GM12873 (cell line): ENCODE results near the gene EFNA4.

Source experiments
- CTCF ChIP-seq: IDR thresholded peaks from 2 replicates; pipeline ENCODE4 v1.5.1; 2012; ENCODE audit warnings: low read depth, mild to moderate bottlenecking, moderate library complexity, low read length, control low read depth; ENCODE audit not compliant: insufficient read depth; ENCODE audit errors: missing control alignments

Gene EFNA4

GRCh38 chr1:155078469-155079209 is 15.1 kb downstream of the EFNA4 start, which contains the start of gene EFNA3:
EFNA3 (plus strand) TSS chr1:155078837; CDS start chr1:155078942, 105 bp downstream.
- no peak for TF ChIP-seq CTCF

GRCh38 chr1:155079210-155079486 is 15.6 kb downstream of the EFNA4 start:
- no peak for TF ChIP-seq CTCF

GRCh38 chr1:155079487-155080311 is 16.2 kb downstream of the EFNA4 start:
- TF ChIP-seq CTCF, result no peak

DNA sequence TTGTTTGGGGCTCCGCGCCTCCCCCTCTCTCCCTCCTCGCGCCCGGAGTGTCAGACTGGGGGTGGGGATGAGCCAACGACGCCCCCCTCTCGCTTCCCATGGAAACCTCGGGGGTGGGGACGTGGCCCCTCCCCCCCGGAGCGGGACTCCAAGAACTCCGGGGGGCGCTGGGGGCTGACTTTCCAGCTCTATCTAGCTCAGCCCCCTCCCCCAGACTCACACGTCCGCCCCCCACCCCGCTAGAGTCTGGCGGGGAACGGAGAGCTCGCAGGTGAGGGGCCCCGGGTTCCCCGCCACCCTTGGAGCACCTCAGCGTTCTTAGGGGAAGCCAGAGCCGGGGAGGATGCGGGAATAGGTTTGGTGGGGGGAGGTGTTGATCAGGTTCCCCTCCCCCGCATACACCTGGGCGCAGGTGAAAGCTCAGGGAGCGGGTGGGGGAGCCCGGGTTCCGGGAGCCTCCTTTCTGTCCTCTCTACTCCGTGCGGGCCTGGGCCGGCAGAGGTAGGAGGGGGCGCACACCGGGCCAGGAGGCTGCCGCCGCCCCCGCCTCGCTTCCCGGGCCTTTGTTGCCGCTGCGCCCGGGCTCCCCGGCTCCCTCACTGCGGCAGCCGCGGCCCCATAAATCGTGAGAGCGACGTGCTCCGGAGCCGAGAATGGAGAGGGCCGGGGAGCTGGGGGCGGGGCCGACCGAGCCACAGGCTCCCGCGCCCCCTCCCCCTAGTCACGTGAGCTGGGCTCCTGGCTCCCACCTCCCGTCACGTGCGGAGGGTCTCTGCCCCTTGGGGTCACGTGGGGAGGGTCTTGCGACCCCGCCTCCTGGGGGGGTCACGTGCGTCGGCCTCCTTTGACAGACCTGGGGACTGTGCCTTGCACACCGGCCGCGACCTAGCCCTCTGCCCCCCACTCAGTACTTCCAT is 17.0 kb downstream of the EFNA4 start:
- TF ChIP-seq CTCF, result no peak

GRCh38 chr1:155081472-155082300 is 18.1 kb downstream of the EFNA4 start:
- no peak for TF ChIP-seq CTCF

DNA sequence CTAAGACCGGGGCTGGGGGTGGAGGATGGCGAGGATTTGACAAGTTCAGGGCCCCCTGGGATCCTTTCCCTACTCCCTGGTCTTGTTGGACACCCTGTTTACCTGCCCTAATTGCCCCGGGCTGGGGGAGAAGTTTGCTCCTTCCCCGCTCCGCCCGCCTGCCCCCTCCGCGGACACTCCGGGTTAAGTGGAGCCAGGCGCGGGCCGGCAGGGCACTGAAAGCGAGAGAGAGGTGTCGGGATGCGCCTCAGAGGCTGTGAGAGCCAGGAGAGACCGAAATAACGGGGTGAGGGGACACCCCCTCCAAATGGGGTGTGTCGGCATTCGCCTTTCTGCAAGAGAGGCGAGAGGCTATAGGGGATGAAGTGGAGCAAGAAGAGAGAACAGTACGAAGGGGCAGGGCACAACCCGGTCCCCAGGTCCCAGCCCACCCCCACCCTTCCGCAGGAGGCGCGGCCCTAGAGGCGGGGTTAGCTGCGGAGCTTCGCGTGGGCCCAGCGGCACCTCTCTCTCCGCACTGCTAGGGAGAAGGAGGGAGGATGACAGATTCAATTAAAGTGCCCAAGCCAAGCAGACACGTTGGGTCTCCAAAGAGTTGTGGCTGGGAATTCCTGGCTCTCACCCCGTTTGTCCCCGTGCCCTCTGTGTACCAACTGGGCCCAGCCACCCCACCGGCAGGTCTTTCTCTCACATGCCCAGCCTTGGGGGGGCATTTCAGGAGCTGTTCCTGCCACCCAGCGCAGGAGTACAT is 18.9 kb downstream of the EFNA4 start:
- TF ChIP-seq CTCF, result no peak
